HL-60 (cell line): ENCODE data around the gene CCNK.

Source experiments
- CTCF ChIP-seq: IDR thresholded peaks from one replicate; pipeline ENCODE4 v1.5.1; 2011; ENCODE audit warnings: low read length, control low read depth, inconsistent platforms; ENCODE audit not compliant: insufficient read depth
- GABPA ChIP-seq: IDR thresholded peaks from 2 replicates; pipeline ENCODE4 v1.6.1; 2012; ENCODE audit warnings: low read depth
- POLR2AphosphoS5 ChIP-seq: IDR thresholded peaks from 2 replicates; pipeline ENCODE4 v1.6.1; 2012; ENCODE audit warnings: low read depth
- REST ChIP-seq: IDR thresholded peaks from 2 replicates; pipeline ENCODE4 v1.6.1; 2012; ENCODE audit warnings: low read depth; ENCODE audit not compliant: insufficient replicate concordance
- SPI1 ChIP-seq: IDR thresholded peaks from 2 replicates; pipeline ENCODE4 v1.6.1; 2012; ENCODE audit warnings: low read depth, mild to moderate bottlenecking, borderline replicate concordance

GRCh38 chr14:99520571-99521081 is 39.4 kb downstream of the CCNK start:
- no peak for TF ChIP-seq GABPA
- no peak for TF ChIP-seq CTCF
- no peak for TF ChIP-seq POLR2AphosphoS5
- no peak for TF ChIP-seq REST
- no peak for TF ChIP-seq SPI1
